Neural cell (in vitro differentiated cells): ENCODE results near the gene GLI3.

Source experiments
- EP300 ChIP-seq: fragments of 450-650 bp; conservative IDR thresholded peaks from 2 replicates; pipeline ENCODE4 v1.6.1; 2014; ENCODE audit warnings: antibody characterized with exemption, mild to moderate bottlenecking, moderate library complexity; ENCODE audit not compliant: poor library complexity, severe bottlenecking
- EZH2 ChIP-seq: fragments of 200-600, 300-800 bp; shearing (Covaris generic), sonication (generic); IDR thresholded peaks from 2 replicates; pipeline ENCODE4 v1.6.1; 2014; ENCODE audit warnings: antibody characterized with exemption, low read length, borderline replicate concordance, mild to moderate bottlenecking; ENCODE audit not compliant: insufficient read depth, poor library complexity, severe bottlenecking
- POLR2AphosphoS5 ChIP-seq: IDR thresholded peaks from 2 replicates; pipeline ENCODE4 v1.6.1; 2012
- RAD21 ChIP-seq: fragments of 450-650 bp; conservative IDR thresholded peaks from 2 replicates; pipeline ENCODE4 v1.6.1; 2014; ENCODE audit warnings: antibody characterized with exemption, mild to moderate bottlenecking, moderate library complexity
- SMC3 ChIP-seq: fragments of 450-650 bp; conservative IDR thresholded peaks from 2 replicates; pipeline ENCODE4 v1.6.1; 2014; ENCODE audit warnings: antibody characterized with exemption, mild to moderate bottlenecking, moderate library complexity; ENCODE audit not compliant: poor library complexity
- TAF1 ChIP-seq: IDR thresholded peaks from 2 replicates; pipeline ENCODE4 v1.6.1; 2012; ENCODE audit warnings: low read depth
- TF ChIP-seq, protein P1 (sequence below): fragments of 450-650 bp; IDR thresholded peaks from 2 replicates; pipeline ENCODE4 v1.5.1; 2014; ENCODE audit warnings: antibody characterized with exemption, mild to moderate bottlenecking, moderate library complexity; ENCODE audit not compliant: poor library complexity, severe bottlenecking
- TF ChIP-seq, protein P2 (sequence below): IDR thresholded peaks from 2 replicates; pipeline ENCODE4 v1.6.1; 2012; ENCODE audit warnings: borderline replicate concordance

DNA sequence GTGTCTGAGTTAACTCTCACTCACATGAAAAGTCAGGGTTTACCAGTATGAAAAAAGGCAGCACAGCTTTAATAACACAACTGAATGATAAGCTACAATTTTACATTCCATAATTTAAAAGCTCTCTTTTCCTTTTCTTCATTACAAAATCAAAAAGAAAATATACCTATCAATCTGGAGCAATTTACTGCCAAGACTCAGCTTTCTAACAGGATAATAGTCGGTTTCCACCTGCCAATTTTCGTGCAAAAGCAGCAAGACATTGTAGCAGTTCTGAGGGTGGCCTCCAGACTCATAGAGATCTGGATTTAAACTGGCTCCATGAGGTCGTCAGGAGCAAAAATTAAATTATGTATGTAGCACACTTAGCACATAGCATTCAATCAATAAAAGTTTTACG lies 191.0 kb downstream of the GLI3 start:
- TF ChIP-seq, protein P1, sequence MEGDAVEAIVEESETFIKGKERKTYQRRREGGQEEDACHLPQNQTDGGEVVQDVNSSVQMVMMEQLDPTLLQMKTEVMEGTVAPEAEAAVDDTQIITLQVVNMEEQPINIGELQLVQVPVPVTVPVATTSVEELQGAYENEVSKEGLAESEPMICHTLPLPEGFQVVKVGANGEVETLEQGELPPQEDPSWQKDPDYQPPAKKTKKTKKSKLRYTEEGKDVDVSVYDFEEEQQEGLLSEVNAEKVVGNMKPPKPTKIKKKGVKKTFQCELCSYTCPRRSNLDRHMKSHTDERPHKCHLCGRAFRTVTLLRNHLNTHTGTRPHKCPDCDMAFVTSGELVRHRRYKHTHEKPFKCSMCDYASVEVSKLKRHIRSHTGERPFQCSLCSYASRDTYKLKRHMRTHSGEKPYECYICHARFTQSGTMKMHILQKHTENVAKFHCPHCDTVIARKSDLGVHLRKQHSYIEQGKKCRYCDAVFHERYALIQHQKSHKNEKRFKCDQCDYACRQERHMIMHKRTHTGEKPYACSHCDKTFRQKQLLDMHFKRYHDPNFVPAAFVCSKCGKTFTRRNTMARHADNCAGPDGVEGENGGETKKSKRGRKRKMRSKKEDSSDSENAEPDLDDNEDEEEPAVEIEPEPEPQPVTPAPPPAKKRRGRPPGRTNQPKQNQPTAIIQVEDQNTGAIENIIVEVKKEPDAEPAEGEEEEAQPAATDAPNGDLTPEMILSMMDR: peak; percentile 14
- TF ChIP-seq, protein P2, sequence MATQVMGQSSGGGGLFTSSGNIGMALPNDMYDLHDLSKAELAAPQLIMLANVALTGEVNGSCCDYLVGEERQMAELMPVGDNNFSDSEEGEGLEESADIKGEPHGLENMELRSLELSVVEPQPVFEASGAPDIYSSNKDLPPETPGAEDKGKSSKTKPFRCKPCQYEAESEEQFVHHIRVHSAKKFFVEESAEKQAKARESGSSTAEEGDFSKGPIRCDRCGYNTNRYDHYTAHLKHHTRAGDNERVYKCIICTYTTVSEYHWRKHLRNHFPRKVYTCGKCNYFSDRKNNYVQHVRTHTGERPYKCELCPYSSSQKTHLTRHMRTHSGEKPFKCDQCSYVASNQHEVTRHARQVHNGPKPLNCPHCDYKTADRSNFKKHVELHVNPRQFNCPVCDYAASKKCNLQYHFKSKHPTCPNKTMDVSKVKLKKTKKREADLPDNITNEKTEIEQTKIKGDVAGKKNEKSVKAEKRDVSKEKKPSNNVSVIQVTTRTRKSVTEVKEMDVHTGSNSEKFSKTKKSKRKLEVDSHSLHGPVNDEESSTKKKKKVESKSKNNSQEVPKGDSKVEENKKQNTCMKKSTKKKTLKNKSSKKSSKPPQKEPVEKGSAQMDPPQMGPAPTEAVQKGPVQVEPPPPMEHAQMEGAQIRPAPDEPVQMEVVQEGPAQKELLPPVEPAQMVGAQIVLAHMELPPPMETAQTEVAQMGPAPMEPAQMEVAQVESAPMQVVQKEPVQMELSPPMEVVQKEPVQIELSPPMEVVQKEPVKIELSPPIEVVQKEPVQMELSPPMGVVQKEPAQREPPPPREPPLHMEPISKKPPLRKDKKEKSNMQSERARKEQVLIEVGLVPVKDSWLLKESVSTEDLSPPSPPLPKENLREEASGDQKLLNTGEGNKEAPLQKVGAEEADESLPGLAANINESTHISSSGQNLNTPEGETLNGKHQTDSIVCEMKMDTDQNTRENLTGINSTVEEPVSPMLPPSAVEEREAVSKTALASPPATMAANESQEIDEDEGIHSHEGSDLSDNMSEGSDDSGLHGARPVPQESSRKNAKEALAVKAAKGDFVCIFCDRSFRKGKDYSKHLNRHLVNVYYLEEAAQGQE: peak; percentile 55
- peak; percentile 31 for TF ChIP-seq RAD21
- TF ChIP-seq TAF1: no peak
- peak; percentile 84 for TF ChIP-seq POLR2AphosphoS5
- peak; percentile 28 for TF ChIP-seq SMC3
- no peak for TF ChIP-seq EZH2
- TF ChIP-seq EP300: peak; percentile 81
